HepG2 (cell line): ENCODE results near the gene PIEZO1. TPM values are rescaled to one million over a fixed set of nuclear protein-coding genes. Genes with fewer than 3 reads are reported as not detected.
A peak's percentile ranks its signal among the peaks of the same experiment; 100 is the strongest.

Experiments
- ARNT2 ChIP-seq: sonication (generic); formaldehyde crosslinking; IDR thresholded peaks from 2 replicates; pipeline ENCODE4 v1.8.0; 2022; ENCODE audit warnings: mild to moderate bottlenecking, low read depth, missing genetic modification reagents, moderate library complexity
- DMAP1 ChIP-seq: IDR thresholded peaks from 2 replicates; pipeline ENCODE4 v1.6.1; 2016
- GABPA ChIP-seq, 2 experiments: IDR thresholded peaks; 2 replicates each; pipeline ENCODE4 v1.6.1; 2011 to 2016; ENCODE audit warnings: low read depth in 2 of 2, low read length in 1 of 2, missing biosample characterization in 1 of 2, missing genetic modification characterization in 1 of 2
- HCFC1 ChIP-seq: fragments of 150-350 bp; IDR thresholded peaks from 2 replicates; pipeline ENCODE4 v1.6.1; 2014; ENCODE audit warnings: low read depth, low read length
- KAT7 ChIP-seq: IDR thresholded peaks from 2 replicates; pipeline ENCODE4 v1.6.1; 2018; ENCODE audit warnings: borderline replicate concordance, missing compliant biosample characterization
- MED8 ChIP-seq: sonication (generic); formaldehyde crosslinking; IDR thresholded peaks from 2 replicates; pipeline ENCODE4 v1.8.1; 2023; ENCODE audit warnings: mild to moderate bottlenecking, missing genetic modification reagents; ENCODE audit not compliant: insufficient replicate concordance
- NONO ChIP-seq, 2 experiments: fragments of 450-650 bp in 1 of 2; sonication (generic) in 1 of 2; formaldehyde crosslinking in 1 of 2; IDR thresholded peaks in 1 of 2; conservative IDR thresholded peaks in 1 of 2; 2 replicates each; pipeline versions ENCODE4 v1.6.1 to v1.8.0; 2017 to 2022; ENCODE audit warnings: mild to moderate bottlenecking in 1 of 2, missing genetic modification reagents in 1 of 2, moderate library complexity in 1 of 2
- PHB2 ChIP-seq: fragments of 450-650 bp; IDR thresholded peaks from 2 replicates; pipeline ENCODE4 v1.6.1; 2018; ENCODE audit not compliant: partially characterized antibody
- SKIL ChIP-seq: sonication (generic); formaldehyde crosslinking; IDR thresholded peaks from 2 replicates; pipeline ENCODE4 v1.8.0; 2022; ENCODE audit warnings: missing genetic modification reagents, mild to moderate bottlenecking, moderate library complexity, borderline replicate concordance
- SMAD1 ChIP-seq: sonication (generic); formaldehyde crosslinking; IDR thresholded peaks from 2 replicates; pipeline ENCODE4 v1.4.0; 2020; ENCODE audit warnings: missing genetic modification reagents, low read depth, mild to moderate bottlenecking, borderline replicate concordance
- SMC3 ChIP-seq: IDR thresholded peaks from 2 replicates; pipeline ENCODE4 v1.6.1; 2011; ENCODE audit warnings: low read length, improper control_type of control experiment
- SNAPC2 ChIP-seq: sonication (generic); formaldehyde crosslinking; IDR thresholded peaks from 2 replicates; pipeline ENCODE4 v1.8.1; 2022; ENCODE audit warnings: mild to moderate bottlenecking, missing genetic modification reagents
- SPEN ChIP-seq: sonication (generic); formaldehyde crosslinking; IDR thresholded peaks from 2 replicates; pipeline ENCODE4 v1.5.1; 2020; ENCODE audit warnings: low read depth, mild to moderate bottlenecking, missing genetic modification reagents
- TERF1 ChIP-seq: sonication (generic); formaldehyde crosslinking; IDR thresholded peaks from 2 replicates; pipeline ENCODE4 v1.8.0; 2022; ENCODE audit warnings: mild to moderate bottlenecking, missing genetic modification reagents, moderate library complexity
- ZFP62 ChIP-seq: sonication (generic); formaldehyde crosslinking; IDR thresholded peaks from 2 replicates; pipeline ENCODE4 v1.4.0; 2020; ENCODE audit warnings: missing genetic modification reagents
- ZFP90 ChIP-seq: sonication (generic); formaldehyde crosslinking; IDR thresholded peaks from 2 replicates; pipeline ENCODE4 v1.8.0; 2022; ENCODE audit warnings: missing genetic modification reagents, mild to moderate bottlenecking, inconsistent platforms, borderline replicate concordance
- ZNF264 ChIP-seq: sonication (generic); formaldehyde crosslinking; IDR thresholded peaks from 2 replicates; pipeline ENCODE4 v1.4.0; 2020; ENCODE audit warnings: missing genetic modification reagents
- ZNF282 ChIP-seq: fragments of 450-650 bp; IDR thresholded peaks from 2 replicates; pipeline ENCODE4 v1.6.1; 2018; ENCODE audit not compliant: partially characterized antibody
- ZNF567 ChIP-seq: sonication (generic); formaldehyde crosslinking; IDR thresholded peaks from 2 replicates; pipeline ENCODE4 v1.8.1; 2023; ENCODE audit warnings: mild to moderate bottlenecking, missing genetic modification reagents, borderline replicate concordance
- ZNF616 ChIP-seq: sonication (generic); formaldehyde crosslinking; IDR thresholded peaks from 2 replicates; pipeline ENCODE4 v1.5.0; 2020; ENCODE audit warnings: low read depth, mild to moderate bottlenecking, missing genetic modification reagents
- ZNF761 ChIP-seq: sonication (generic); formaldehyde crosslinking; conservative IDR thresholded peaks from 2 replicates; pipeline ENCODE4 v1.4.0; 2020; ENCODE audit warnings: mild to moderate bottlenecking, missing genetic modification reagents
- polyA plus RNA-seq, 8 experiments: library from polyadenylated mRNA; depleted of rRNA in 3 of 8; stranded (reverse) in 7 of 8; unstranded in 1 of 8; fragments of >200 nt; fragmentation: Illumina TruSeq in 4 of 8; extraction: Trizol in 4 of 8; gene quantifications; 2 replicates each; pipeline versions ENCODE4 v1.2.1 to v1.2.3, GENCODE V29; 2011 to 2016; ENCODE audit warnings: low read depth in 4 of 8, missing spikeins in 1 of 8, mixed read lengths in 1 of 8; ENCODE audit not compliant: insufficient read depth in 1 of 8
- total RNA-seq, 5 experiments: library from RNA; depleted of rRNA; stranded (reverse); fragments of >200 nt; fragmentation: Illumina TruSeq; extraction: Trizol; gene quantifications; 2 replicates each; pipeline ENCODE4 v1.2.3, GENCODE V29; 2016; ENCODE audit warnings: low read depth in 1 of 5
- TF ChIP-seq, protein P1 (sequence below): IDR thresholded peaks from 2 replicates; pipeline ENCODE4 v1.6.1; 2012; ENCODE audit warnings: low read depth, low read length, improper control_type of control experiment
- TF ChIP-seq, protein P2 (sequence below): IDR thresholded peaks from 2 replicates; pipeline ENCODE4 v1.6.1; 2016
- TF ChIP-seq, protein P3 (sequence below): sonication (generic); formaldehyde crosslinking; IDR thresholded peaks from 2 replicates; pipeline ENCODE4 v1.4.0; 2020; ENCODE audit warnings: missing genetic modification reagents

PIEZO1 gene
- total and polyA plus RNA-seq, 2 of the 13 experiments (the other 11 are each of a cell fraction or from before 2014, with no cell fraction given) = 67.9 to 85.0 TPM

DNA sequence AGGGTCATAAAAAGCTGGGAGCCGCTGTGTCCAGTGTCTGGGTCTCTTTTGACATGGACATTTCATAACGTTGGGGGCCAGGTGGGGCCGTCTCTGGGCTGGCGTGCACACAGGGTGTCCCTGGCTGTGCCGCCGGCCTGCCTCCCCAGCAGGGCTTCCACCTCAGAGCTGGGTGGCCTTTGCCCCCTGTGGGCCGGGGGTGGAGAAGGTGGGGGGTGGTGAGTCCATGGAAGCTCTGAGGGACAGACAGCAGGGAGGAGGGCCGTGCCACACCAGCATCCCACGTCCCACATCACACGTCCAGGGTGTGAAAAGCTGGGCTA, 97.8 kb downstream of the PIEZO1 start (continued):
- TF ChIP-seq, protein P1, sequence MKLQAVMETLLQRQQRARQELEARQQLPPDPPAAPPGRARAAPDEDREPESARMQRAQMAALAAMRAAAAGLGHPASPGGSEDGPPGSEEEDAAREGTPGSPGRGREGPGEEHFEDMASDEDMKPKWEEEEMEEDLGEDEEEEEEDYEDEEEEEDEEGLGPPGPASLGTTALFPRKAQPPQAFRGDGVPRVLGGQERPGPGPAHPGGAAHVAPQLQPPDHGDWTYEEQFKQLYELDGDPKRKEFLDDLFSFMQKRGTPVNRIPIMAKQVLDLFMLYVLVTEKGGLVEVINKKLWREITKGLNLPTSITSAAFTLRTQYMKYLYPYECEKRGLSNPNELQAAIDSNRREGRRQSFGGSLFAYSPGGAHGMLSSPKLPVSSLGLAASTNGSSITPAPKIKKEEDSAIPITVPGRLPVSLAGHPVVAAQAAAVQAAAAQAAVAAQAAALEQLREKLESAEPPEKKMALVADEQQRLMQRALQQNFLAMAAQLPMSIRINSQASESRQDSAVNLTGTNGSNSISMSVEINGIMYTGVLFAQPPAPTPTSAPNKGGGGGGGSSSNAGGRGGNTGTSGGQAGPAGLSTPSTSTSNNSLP = no peak
- TF ChIP-seq, protein P2, sequence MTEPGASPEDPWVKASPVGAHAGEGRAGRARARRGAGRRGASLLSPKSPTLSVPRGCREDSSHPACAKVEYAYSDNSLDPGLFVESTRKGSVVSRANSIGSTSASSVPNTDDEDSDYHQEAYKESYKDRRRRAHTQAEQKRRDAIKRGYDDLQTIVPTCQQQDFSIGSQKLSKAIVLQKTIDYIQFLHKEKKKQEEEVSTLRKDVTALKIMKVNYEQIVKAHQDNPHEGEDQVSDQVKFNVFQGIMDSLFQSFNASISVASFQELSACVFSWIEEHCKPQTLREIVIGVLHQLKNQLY (CRISPR knock-in tag) = no peak
- TF ChIP-seq SPEN (CRISPR knock-in tag) (peak; percentile 36; the same call in 1 of the 2 replicates), MED8 (no peak), ZNF264 (CRISPR knock-in tag) (no peak), ARNT2 (no peak), SNAPC2 (no peak), SKIL (CRISPR knock-in tag) (no peak), SMAD1 (no peak), GABPA (IDR thresholded peaks at IDR 0.05; ENCODE audit: low read depth, low read length) (no peak), GABPA (CRISPR knock-in tag; IDR thresholded peaks at IDR 0.05; ENCODE audit: low read depth) (no peak), DMAP1 (CRISPR knock-in tag) (no peak), SMC3 (no peak), ZFP90 (CRISPR knock-in tag) (no peak), ZNF567 (no peak), NONO (IDR thresholded peaks at IDR 0.05) (no peak), NONO (CRISPR knock-in tag; conservative IDR thresholded peaks at IDR 0.05) (0 out of 2 replicates have a peak, but pooled peaks have one; percentile 47), ZNF616 (CRISPR knock-in tag) (0 out of 2 replicates have a peak, but pooled peaks have one; percentile 74), ZNF761 (CRISPR knock-in tag) (no peak), KAT7 (CRISPR knock-in tag) (no peak), ZNF282 (no peak), ZFP62 (CRISPR knock-in tag) (no peak), PHB2 (no peak), HCFC1 (no peak), TERF1 (CRISPR knock-in tag) (no peak)
- TF ChIP-seq, protein P3, sequence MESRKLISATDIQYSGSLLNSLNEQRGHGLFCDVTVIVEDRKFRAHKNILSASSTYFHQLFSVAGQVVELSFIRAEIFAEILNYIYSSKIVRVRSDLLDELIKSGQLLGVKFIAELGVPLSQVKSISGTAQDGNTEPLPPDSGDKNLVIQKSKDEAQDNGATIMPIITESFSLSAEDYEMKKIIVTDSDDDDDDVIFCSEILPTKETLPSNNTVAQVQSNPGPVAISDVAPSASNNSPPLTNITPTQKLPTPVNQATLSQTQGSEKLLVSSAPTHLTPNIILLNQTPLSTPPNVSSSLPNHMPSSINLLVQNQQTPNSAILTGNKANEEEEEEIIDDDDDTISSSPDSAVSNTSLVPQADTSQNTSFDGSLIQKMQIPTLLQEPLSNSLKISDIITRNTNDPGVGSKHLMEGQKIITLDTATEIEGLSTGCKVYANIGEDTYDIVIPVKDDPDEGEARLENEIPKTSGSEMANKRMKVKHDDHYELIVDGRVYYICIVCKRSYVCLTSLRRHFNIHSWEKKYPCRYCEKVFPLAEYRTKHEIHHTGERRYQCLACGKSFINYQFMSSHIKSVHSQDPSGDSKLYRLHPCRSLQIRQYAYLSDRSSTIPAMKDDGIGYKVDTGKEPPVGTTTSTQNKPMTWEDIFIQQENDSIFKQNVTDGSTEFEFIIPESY (CRISPR knock-in tag) = no peak
